Fibroblast of upper back skin (primary cell): ENCODE measurements around the gene FAM50A.

ENCODE experiments used
- DNase-seq: peaks from one replicate; pipeline ENCODE4 v3.0.0-alpha.2; 2013

The FAM50A gene

DNA sequence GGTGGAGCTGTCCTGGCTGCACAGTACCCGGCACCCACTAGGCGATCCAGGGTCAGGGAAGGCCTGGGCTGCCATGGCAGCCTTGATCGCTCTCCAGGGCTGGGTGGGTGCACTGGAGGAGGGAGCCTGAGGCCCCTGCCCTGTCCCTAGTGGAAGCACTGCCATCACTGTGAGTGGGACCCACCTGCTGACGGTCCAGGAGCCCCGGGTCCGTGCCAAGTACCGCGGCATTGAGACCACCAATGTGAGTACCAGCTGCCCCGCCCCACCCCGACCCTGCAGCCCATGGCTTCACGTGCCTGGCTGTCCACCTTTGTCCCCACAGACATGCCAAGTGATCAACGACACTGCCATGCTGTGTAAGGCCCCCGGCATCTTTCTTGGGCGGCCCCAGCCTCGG is 23.0 kb downstream of the FAM50A start:
- no peak for DNase-seq

DNA sequence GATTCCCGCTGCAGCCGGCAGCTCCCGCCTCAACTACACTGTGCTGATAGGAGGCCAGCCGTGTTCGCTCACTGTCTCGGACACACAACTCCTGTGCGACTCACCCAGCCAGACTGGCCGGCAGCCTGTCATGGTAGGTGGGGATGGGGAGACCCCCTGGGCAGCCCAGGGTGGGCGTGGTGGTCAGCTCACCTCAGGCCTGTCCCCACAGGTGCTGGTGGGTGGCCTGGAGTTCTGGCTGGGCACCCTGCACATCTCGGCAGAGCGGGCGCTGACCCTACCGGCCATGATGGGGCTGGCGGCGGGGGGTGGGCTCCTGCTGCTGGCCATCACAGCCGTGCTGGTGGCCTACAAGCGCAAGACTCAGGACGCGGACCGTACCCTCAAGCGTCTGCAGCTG is 23.6 kb downstream of the FAM50A start:
- DNase-seq = no peak

DNA sequence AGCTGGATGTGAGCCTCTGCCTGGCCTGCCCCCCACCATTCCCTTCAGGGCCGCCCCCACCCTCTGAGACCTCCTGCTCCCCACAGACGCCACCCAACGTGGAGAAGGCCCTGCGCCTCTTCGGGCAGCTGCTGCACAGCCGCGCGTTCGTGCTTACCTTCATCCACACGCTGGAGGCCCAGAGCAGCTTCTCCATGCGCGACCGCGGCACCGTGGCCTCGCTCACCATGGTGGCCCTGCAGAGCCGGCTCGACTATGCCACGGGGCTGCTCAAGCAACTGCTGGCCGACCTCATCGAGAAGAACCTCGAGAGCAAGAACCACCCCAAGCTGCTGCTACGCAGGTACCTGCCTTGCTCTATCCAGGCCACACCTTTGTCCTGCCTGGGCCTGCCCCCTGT is 24.3 kb downstream of the FAM50A start:
- DNase-seq = no peak

DNA sequence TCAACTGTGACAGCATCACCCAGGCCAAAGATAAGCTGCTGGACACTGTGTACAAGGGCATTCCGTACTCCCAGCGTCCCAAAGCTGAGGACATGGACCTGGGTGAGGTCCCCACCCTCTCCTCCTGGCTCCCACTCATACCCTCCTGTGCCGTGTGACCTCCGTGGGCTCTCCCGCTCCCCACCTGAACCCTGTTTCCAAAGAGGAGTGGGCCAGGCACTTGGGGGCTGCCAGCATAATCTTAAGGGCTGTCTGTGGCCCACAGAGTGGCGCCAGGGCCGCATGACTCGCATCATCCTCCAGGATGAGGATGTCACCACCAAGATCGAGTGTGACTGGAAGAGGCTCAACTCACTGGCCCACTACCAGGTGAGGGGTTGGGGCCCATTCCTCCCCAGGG is 25.2 kb downstream of the FAM50A start:
- DNase-seq = no peak

DNA sequence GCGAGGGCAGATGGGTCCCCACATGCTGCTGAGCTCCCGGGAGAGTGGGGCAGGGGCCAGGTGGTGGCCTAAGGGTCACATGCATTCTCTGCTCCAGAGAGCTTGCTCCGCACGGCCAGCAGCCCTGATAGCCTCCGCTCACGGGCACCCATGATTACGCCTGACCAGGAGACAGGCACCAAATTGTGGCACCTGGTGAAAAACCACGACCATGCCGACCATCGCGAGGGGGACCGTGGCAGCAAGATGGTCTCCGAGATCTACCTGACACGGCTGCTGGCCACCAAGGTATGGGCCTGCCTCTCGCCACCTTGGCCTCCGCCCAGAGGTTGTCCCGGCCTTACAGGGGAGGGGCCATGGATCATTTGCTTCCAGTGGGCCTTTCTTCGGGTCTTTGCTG is 25.9 kb downstream of the FAM50A start:
- DNase-seq = no peak

DNA sequence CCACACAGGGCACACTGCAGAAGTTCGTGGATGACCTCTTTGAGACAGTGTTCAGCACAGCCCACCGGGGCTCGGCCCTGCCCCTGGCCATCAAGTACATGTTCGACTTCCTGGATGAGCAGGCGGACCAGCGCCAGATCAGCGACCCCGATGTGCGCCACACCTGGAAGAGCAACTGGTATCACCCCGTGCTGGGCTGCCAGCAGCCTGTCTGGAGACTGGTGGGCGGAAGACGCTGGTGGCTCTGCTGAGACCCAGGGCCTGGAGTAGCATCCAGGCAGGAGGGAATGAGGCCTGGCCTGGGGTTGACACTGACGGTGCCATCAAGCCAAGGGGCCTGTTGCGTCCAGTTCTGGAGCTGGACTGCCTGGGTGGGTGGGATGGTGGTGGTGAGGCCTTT is 26.5 kb downstream of the FAM50A start:
- no peak for DNase-seq

DNA sequence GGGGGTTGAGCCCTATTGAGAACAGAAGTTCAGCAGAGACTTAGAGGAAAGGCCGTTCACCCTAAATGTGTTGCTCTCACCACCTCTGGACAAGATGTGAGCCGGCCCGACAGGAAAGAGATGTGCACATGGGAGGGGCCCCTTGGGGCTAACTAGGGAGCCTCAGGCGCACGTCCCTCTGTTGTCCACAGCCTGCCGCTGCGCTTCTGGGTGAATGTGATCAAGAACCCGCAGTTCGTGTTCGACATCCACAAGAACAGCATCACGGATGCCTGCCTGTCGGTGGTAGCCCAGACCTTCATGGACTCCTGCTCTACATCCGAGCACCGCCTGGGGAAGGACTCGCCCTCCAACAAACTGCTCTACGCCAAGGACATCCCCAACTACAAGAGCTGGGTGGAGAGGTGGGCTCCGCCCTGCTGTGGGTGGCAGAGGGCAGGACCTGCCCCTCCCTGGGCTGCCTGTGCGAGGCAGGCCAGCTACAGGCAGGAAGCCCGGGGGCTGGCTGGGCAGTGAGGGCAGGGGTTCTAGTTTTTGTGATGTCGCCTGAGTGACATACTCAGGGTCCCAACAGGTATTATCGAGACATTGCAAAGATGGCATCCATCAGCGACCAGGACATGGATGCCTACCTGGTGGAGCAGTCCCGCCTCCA is 27.1 kb downstream of the FAM50A start:
- DNase-seq = no peak

DNA sequence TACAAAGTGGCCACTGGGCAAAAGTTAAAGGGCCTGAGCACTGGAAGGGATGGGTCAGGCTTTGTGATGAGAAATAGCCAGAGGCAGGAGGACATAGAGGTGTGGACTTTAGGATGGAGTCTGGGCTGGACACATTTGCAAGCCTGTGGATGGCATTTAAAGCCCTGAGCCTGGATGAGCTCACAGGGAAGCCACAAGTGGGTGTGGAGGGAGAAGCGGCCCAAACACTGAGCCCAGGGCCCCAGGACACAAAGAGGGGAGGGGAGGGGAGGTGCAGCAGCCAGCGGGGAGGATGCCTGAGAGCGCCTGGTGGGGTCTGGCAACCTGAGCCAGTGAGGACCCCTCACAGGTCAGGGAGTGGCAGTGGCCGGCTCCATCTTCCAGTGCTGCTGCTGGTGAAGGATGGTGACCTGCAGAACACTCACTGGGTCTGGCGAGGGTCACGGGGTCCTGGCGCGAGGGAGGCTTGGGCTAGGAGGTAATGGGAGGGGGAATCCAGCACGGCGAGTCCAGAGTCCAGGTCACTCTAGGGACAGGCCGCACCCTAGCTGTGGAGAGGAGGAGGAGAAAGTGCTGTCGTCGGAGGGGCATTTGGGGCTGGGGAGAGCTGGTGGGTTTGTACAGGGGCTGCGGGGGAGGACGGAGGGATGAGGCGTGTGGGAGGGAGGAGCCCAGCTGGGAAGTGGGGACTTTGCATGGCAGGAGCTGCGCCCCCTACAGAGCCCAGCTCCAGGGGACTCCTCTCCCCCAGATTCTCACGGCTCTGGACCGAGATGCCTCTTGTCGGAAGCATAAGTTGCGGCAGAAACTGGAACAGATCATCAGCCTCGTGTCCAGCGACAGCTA is 28.1 kb downstream of the FAM50A start:
- no peak for DNase-seq

DNA sequence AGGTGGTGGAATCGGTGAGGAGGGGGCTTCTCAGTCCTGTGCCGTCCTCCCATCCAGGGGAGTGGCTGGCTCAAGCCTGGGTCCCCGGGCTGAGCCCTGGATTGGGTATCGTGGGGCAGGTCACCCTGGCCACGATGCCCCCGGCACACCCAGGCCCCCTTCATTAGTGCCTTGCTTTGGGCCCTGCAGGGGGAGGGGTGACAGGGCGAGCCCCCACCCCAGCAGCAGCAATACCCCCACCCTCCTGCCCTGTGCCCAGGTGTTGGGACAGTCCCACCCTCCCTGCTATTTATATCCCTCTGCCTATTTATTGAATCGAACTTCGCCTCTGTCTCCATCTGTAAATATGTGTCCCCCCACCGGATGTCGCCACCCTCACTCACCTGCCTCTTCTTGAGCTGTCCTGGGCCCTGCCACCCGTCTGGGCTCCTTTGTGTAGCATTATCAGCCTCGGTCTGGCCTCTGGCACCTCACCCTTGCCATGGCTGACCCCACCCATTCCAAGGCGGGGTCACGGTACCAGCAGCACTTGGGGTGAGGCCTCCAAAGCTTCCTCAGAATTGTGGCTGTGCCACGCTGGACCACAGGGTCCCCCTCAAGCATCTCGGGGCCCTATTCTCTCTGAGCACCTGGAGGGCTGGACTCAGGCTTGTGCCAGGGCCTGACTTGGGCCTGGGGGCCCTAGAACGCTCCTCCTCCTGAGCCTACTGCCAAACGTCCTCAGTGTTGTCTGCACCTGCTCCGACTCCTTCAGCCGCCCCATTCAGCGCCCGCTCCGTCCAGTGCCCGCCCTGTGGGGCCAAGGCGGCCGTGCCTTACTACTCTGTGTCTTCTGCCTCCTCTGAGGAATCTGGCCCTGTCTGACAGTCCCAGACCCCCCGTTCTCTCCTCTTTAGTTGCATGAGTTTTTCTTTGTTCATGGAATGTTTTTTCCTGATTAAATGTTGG is 29.0 kb downstream of the FAM50A start:
- DNase-seq = no peak

DNA sequence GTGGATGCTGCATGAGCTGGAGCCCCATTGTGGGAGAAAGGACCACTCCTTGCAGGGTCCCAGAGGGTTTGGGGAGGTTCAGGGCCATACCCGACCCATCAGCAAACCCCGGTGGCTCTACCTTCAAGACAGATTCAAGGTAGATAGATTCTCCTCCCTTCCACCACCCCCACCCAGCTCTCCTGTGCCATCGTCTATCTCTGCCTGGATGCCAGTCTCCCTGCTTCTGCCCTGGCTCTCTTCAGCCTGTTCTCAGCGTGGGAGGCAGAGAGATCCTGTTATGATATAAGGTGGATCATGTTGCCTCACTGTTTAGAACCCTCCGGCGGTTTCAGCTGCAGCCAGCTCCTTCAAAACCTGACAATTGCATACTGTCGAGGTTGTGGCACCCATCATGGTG is 29.7 kb downstream of the FAM50A start:
- DNase-seq = no peak

DNA sequence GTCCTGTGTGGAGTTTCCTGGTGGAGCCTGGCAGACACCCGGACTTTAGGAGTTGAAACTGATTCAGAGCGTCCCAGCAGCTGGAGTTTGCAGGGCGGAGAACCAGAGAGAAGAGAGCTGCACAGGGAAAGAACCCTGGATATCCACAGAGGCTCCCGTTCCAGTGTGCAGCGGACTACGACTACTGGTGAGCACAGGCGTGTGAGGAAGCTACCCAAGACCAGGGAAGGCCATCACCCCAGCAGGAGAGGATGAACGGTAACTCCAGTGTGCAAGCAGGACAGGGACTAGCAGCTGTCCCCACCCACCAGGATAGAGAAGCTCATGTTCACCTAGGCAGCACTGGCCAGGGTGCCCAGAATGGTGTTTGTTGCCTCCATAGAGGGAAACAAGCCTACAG is 32.9 kb downstream of the FAM50A start:
- DNase-seq = no peak

DNA sequence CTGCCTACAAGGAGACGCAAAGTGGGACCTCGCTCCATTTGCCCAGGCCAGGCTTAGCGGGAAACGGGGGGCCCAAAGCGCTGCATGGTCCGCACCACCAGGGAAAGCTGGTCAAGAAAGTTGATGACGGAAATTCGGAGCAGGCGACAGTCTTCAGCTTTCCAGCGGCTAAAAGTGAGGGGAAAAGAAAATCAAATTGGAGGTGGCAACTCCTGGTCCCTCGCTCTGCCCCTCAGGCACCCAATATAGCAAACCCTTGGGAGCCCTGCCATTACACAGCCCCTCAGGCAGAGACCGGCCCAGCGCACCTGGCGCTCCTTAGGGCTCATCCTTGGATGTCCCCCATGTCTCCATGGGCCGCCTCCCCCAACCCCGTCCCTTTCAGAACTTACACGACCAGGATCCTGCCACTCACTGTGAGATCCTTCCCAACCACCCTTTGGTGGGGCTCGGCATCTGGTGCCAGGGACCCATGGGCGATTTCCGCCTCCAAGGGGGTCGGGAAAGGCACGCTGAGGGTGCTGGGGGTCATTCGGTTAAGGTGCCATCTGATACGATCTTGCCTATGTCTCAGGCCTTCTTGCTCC is 34.0 kb downstream of the FAM50A start:
- DNase-seq = no peak

DNA sequence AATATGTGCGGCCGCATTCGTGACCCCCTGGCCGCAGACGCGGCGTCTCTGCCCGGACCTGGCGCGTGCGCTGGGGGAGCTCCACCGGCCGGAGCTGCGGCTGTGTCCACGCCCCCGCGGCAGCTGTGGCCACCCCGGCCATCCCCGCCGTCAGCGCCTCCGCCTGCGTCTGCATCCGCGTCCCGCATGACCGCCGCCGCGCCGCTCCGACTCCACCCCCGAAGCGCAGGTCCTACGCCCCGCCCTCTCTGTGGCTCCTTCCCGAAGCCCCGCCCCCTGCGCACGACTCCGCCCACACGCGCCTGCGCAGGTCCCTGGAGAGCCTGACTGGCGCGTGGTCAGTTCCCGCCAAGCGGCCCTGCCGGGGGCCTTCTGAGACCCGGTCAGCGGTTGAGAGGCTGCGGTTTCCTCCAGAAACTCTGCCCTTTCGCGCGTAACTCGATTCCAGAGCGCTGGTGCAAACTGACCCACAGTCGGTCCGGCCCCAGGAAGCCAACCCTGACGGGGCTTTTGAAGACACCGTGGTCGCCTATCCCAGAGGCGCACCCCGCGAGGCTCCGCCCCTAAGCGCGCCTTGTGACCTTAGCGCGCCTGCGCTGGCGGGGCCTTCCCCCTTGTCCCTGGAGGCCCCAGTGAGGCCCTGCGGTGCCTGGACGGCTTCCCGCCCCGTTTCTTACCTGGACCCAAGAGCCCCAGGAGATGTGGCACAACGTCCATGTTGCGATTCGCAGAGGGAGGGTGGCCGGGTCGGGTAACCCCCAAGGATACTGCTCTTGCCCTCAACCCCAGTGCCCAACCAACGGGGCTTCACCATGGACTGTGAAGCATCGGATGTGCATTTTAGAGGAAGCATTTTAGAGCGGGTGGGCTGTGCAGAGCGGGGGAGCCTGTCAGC is 35.0 kb downstream of the FAM50A start, which contains the start of gene LAGE3:
TSS of gene LAGE3 (minus strand) at position 554 of the 895 bp plus-strand sequence. CDS start at position 188, 366 bp downstream.
- DNase-seq = peak; percentile 84

DNA sequence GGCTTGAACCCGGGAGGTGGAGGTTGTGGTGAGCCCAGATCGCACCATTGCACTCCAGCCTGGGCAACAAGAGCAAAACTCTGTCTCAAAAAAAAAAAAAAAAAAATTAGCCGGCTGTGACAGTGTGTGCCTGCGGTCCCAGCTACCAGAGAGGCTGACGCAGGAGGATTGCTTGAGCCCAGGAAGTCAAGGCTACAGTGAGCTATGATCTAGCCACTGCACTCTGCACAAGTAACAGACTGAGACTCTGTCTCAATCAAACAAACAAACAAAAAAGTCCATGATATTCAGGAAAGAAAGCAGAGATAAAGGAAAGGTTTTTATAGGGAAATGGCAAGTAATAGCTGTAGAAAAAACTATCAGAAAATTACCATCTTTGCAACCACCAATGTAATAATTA is 37.3 kb downstream of the FAM50A start:
- no peak for DNase-seq

DNA sequence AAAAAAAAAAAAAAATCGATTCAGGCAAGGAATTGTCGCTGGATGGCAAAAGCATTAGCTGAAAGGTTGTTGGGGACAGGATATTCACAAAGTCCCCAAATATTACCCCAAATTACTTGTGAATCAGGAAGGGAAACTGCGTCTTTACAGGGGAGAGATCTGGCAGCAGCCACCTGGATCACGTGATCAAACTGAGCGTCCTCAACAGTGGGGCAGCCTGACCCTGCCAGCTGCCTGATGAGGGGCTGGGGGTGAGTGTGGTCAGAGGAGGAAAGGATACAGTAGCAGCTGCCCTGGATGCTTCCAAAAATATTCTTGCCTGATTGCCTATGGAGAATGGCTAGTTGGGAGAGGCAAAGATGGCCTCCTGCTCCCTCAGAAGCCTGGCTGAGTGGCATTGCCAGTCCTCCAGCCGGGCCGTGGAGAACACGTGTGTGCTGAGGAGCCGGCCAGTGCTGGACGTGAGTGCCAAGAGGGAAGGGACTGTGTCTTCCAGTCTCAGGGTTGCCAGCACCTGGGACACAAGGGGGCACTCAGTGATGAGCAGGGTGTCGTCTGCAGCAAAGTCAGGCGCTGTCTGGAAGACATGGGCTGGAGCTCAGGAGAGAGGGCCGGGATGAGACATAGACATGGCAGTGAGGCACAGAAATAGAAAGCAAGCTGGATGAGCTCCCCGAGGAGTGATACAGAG is 38.1 kb downstream of the FAM50A start:
- no peak for DNase-seq

DNA sequence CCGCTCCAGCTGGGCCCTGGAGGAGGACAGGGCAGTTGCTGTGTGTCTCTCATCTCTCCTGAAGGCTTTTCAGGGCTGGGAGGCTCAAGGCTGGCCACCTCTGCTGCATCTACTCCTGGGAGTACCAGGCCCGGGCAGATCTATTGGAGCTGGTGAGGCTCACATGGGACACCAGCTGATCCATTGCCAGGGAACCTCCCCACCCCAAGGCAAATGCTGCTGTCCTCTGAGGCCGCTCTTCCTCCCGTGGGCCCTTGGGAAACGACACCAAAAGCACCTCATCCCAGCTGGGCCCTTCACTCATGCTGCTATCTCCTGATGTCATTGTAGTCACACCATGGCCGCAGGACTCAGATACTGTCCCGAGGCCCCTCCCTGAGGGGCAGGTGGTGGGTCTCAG is 38.8 kb downstream of the FAM50A start:
- DNase-seq = no peak

DNA sequence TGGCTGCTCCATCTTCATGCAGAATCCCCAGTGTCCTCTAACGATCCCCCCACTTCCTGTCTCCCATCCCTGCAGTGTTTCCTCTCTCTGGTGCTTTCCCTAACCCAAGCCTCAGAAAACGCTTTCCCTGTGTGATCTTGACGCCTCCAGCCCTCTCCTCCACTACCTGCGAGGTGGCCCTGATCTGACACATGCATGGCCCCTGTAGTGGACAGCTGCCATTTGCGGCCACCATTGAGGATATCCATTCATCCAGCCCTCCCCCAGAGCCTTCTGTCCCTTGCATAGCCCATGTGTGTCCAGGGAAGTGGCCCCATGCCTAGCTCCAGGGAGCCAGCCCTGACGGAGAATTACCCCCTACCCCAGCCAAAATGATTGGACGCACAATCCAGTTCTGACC is 39.4 kb downstream of the FAM50A start:
- DNase-seq = no peak

DNA sequence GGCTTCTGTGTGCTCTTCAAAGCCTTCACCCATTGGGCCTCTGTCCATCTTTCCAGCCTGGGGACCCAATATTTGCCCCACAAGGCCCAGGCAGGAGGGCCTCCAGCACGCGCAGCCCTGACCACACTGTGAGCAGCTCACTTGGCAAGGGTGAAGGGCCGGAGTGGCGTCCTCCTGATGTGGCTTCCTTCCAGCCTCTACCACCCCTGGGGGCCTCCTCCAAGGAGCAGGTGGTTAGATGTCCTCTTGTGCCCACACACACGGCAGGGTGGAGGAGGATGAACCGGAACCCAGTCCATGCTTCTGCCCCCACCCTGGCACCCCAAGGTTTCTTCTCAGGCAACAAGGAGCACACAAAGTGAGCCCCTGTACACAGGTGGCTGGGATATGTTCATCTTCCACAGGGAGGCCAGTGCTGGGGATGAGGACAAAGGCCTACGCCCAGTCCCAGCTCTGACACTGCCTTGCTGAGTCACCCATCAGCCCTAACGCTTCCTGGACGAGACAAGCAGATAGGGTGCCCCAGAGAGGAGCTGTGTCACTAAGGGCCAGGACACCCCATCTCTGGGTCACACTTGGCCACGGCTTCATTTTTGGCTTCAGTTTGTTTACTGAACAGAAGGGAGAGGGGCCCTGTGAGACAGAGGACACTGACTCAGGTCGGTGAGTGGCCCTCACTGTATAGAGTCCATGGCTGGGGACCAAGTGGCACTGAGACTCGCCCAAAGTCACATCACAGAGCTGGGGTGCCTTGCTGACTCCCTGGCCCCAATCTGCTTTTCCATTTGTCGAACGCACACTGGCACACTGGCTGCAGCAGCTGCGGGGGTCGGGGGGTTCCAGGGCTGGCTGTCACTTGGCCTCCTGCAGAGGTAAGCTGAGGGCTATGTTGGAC is 40.6 kb downstream of the FAM50A start:
- no peak for DNase-seq

DNA sequence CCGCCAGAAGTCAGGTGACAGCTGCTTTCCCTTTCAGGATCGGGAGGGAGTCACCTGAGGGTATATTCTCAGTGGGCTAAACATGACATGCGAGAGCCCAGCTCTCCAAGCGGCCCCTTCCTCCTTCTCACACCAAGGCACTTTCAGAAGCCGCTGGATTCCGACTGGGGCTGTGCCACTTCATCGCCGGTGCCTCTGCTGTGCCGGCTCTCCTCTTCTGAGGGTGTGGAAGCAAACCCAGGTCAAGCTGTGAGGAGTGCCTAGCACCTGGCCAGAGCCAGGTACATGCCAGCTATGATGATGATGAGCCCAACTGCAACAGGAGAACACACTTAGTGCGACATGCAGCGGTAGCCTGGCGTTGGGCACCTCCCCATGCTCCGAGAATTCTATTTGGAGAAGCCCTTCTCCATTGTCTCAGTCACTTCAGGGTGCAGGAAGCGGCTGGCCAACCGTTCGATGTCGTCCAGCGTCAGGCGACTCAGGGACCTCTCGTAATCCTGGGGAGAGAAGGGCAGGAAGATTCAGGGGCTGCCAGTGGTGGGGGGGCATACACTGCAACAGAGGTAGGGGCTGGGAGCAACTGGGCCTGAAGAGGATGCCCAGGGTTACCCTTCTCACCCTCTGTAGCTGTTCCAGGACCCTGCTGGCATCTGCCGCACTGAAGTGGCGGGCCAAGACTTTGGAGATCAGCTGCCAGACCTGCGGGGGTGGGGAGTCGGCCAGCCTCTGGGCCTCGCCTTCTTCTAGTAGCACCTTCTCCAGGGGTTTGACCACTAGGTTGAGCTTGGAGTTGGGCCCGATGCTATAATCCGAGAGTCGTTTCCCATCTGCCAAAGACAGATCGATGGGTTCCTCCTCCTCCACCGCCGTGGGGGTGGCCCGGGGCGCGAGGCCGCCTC is 41.5 kb downstream of the FAM50A start:
- DNase-seq = no peak
